AG09319 (cell line): ENCODE results near the gene KRTAP10-8.

ENCODE experiments used
- DNase-seq: peaks from one replicate; pipeline ENCODE4 v3.0.0-alpha.2; 2010; ENCODE audit warnings: low read depth; ENCODE audit errors: extremely low read depth
- CTCF ChIP-seq: IDR thresholded peaks from 2 replicates; pipeline ENCODE4 v1.5.1; 2011; ENCODE audit warnings: low read depth, mild to moderate bottlenecking, inconsistent platforms, low read length, moderate library complexity

KRTAP10-8 gene

DNA sequence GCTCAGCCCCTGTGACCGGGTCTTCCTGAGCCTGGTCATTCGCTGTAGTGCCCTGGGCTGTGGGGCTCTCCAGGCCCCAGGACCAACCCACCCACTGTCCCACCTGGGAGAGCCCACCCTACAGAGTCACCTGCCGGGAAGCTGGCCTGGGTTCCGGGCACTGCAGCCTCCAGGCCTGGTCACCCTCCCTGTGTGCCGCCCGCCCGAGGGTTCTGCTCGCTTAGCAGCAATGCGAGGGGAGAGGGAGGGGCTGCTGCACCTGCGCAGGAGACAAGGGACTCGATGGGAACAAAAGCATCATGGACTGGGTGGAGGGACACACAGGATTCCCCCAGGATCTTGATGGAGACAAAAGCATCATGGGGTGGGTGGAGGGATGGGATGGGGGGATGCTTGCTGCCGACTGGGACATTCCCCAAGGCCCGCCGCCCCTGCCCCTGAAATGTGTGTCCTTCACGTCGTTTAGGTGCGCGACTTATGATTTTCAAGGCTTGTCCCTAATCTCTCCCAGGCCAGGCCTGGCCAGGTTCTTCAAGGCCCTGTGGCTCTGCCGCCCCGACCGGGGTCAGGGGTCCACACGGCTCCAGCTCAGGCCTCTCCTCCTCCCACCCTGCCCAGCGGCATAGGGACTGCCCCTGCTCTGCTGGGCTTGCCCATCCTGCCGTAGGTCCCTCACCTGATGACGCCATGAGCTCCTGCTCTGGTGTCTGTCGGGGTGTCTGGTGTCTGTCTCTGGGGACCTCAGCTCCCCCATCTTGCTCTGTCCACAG is 1.7 kb downstream of the KRTAP10-8 start:
- TF ChIP-seq CTCF, result no peak
- DNase-seq, result no peak

GRCh38 chr21:44614161-44614631 is 2.3 kb downstream of the KRTAP10-8 start:
- DNase-seq, result no peak
- no peak for TF ChIP-seq CTCF

DNA sequence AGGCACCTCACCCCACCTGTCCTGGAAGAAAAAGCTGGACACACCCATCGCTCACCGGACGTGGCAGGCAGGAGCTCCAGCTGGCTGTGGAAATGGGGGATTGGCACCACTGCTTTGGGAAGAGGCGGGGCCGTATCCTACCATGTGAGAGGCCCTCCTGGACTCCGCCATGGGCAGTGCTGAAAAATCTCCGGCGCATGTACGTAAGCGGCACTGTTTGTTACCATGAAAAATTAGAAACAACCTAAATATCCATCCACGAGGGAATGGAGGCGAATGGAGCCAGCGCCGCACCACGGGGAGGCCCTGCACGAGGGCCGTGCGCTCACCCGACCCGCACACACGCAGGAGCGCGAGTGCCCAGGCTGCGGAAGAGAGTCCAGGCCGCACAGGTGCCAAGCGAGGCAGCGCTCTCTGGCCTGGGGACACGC is 3.1 kb downstream of the KRTAP10-8 start:
- no peak for DNase-seq
- no peak for TF ChIP-seq CTCF

GRCh38 chr21:44615466-44615865 is 3.6 kb downstream of the KRTAP10-8 start:
- no peak for TF ChIP-seq CTCF
- no peak for DNase-seq

DNA sequence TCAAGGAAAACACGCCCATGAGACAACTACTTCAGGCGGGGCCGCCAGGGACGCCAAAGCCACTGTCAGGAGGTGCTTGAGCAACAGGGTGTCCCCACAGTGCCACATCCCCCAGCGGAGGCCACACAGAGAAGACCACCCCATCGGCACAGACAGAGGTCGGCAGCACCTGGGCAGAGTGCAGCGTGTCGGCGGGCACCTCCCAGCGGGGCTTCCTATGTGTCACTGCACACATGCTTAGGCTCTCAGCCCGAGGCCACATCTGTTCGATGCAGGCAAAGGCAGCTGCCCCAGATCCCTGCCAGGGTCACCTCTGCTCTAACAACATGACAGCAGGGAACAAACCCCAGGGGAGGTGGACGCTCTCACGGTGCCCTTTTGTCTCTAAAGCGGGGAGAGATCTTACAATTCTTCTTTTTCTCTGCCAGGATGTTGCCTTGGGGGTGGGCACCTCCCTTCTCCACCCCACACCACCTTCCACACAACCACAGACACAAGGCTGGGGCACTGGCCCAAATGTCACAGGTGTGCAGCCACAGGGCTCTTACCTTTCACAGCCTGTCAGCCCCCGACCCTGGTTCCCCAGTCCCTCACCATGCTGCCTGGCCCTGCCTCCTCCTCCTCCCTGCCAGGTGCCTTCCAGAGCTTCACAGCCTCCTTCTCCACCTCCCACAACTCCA is 4.2 kb downstream of the KRTAP10-8 start:
- no peak for TF ChIP-seq CTCF

DNA sequence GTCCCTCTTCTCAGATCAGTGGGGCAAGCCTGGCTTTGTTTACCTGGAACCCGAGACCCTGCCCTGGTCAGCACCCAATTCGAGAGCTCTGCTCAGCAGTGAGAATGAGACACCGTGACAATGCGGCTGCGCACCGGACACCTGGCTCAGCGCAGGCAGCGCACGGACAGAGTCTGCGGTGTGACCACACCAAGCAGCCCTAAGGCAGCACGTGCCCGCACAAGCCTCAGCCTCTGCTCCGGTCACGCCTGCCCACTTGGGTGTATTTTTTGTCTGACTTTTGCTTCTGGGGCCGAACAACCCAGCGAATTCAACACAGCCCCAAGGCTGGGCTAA is 4.7 kb downstream of the KRTAP10-8 start:
- no peak for DNase-seq
- TF ChIP-seq CTCF, result no peak

More for the DNA sequence above, 4.2 kb downstream of the KRTAP10-8 start:
- no peak for DNase-seq

DNA sequence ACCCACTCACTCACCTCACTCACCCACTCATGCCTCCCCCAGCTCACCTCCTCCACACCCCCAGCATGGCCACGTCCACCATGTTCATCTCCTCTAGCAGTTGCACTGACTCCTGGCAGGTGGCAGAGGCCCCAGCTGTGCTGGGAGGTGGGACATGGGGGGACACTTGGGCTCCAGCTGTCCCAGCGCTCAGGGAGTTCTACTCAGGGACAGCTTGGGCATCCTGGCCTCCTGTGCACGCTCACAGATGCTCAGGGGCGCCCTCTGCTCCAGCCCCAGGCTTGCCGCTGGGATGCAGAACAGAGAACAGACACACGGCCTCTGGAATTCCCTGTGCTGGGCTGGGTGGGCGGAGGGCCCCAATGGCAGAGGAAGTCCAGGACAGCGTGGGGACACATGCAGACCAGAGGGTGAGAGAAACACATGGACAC is 5.2 kb downstream of the KRTAP10-8 start:
- no peak for TF ChIP-seq CTCF
- no peak for DNase-seq
